Gastroesophageal sphincter (tissue), 3 donors: ENCODE data around the gene MARF1.

Experiments
- CTCF ChIP-seq, 4 experiments: fragments of 200-600 bp in 2 of 4; fragments of 450-650 bp in 2 of 4; sonication (generic) in 1 of 4; IDR thresholded peaks; one replicate each; pipeline ENCODE4 v1.5.1; 2017 to 2019; ENCODE audit warnings: antibody characterized with exemption in 4 of 4, mild to moderate bottlenecking in 2 of 4, moderate library complexity in 2 of 4
- EP300 ChIP-seq: sonication (generic); formaldehyde crosslinking; IDR thresholded peaks from one replicate; pipeline ENCODE4 v1.6.1; 2017; ENCODE audit warnings: antibody characterized with exemption, mild to moderate bottlenecking
- POLR2A ChIP-seq, 2 donors: fragments of 450-650 bp; IDR thresholded peaks; one replicate each; pipeline ENCODE4 v1.6.1; 2017; ENCODE audit warnings: antibody characterized with exemption in 2 of 2, mild to moderate bottlenecking in 2 of 2, moderate library complexity in 1 of 2
- POLR2AphosphoS5 ChIP-seq: sonication (generic); formaldehyde crosslinking; IDR thresholded peaks from one replicate; pipeline ENCODE4 v1.6.1; 2017; ENCODE audit warnings: antibody characterized with exemption

- no peak for TF ChIP-seq CTCF (IDR thresholded peaks at IDR 0.05)
- TF ChIP-seq POLR2A (IDR thresholded peaks at IDR 0.05) = no peak
- TF ChIP-seq EP300 = no peak
- no peak for TF ChIP-seq POLR2AphosphoS5
Observed at GRCh38 chr16:15598648-15599190, 44.2 kb downstream of the MARF1 start.
